Endothelial cell (in vitro differentiated cells): Measurements from ENCODE around the gene MARCHF3. TPM values are rescaled to one million over a fixed set of nuclear protein-coding genes. Genes with fewer than 3 reads are reported as not detected.
"Not testable (repeated sequence)": the region's sequence is repeated elsewhere in the genome, so short reads cannot be mapped to it uniquely, and the experiment has no call there.

Experiments used
- DNase-seq: peaks from one replicate; pipeline ENCODE4 v3.0.0; 2021; ENCODE audit warnings: low spot score
- H3K27ac Mint-ChIP-seq: one replicate; pipeline ENCODE4 v1.8.0; 2021; ENCODE audit warnings: mixed read lengths, inconsistent platforms; ENCODE audit not compliant: unreplicated experiment
- H3K27me3 Mint-ChIP-seq: one replicate; pipeline ENCODE4 v1.8.0; 2021; ENCODE audit warnings: mild to moderate bottlenecking, moderate library complexity, mixed read lengths, inconsistent platforms; ENCODE audit not compliant: unreplicated experiment
- H3K36me3 Mint-ChIP-seq: one replicate; pipeline ENCODE4 v1.8.0; 2021; ENCODE audit warnings: mild to moderate bottlenecking, low read depth, mixed read lengths, inconsistent platforms; ENCODE audit not compliant: unreplicated experiment
- H3K4me1 Mint-ChIP-seq: one replicate; pipeline ENCODE4 v1.8.0; 2021; ENCODE audit warnings: mild to moderate bottlenecking, mixed read lengths, inconsistent platforms; ENCODE audit not compliant: unreplicated experiment
- H3K4me3 Mint-ChIP-seq: one replicate; pipeline ENCODE4 v1.8.0; 2021; ENCODE audit warnings: mild to moderate bottlenecking, mixed read lengths, inconsistent platforms; ENCODE audit not compliant: unreplicated experiment
- H3K9me3 Mint-ChIP-seq: one replicate; pipeline ENCODE4 v1.8.0; 2021; ENCODE audit warnings: mixed read lengths, inconsistent platforms; ENCODE audit not compliant: unreplicated experiment
- CTCF ChIP-seq: fragments of 200-600 bp; sonication (generic); IDR thresholded peaks from one replicate; pipeline ENCODE4 v1.5.0; 2021; ENCODE audit warnings: antibody characterized with exemption; ENCODE audit not compliant: unreplicated experiment
- total RNA-seq: library from RNA; stranded (reverse); fragmentation: NEBNext Ultra II Directional; extraction: Animal tissue kit (Norgen Biotek cat#: 25700); gene quantifications from one replicate; pipeline ENCODE4 v1.2.1, GENCODE V29; 2021; ENCODE audit not compliant: unreplicated experiment

Gene MARCHF3
- total RNA-seq, 1 donor from 2014 or later: 47.9 TPM

GRCh38 chr5:127022846-127023245 is 7.5 kb downstream of the MARCHF3 start:
- H3K4me1 Mint-ChIP-seq: peaks cover 22% of the 10 kb centered on the region
- TF ChIP-seq CTCF: no peak
- no peak for DNase-seq
- H3K27me3 Mint-ChIP-seq: no peaks in the 10 kb centered on the region
- H3K4me3 Mint-ChIP-seq: no peak overlapping the region
- H3K9me3 Mint-ChIP-seq: no peaks in the 10 kb centered on the region
- no peak overlapping the region for H3K27ac Mint-ChIP-seq
- no peaks in the 10 kb centered on the region for H3K36me3 Mint-ChIP-seq

GRCh38 chr5:127019928-127020327 is 10.4 kb downstream of the MARCHF3 start:
- Mint-ChIP-seq H3K36me3 (peaks cover 3% of the 10 kb centered on the region), H3K9me3 (no peaks in the 10 kb centered on the region), H3K27me3 (no peaks in the 10 kb centered on the region), H3K4me1 (peaks cover 18% of the 10 kb centered on the region), H3K27ac (no peak overlapping the region), H3K4me3 (no peak overlapping the region)
- no peak for TF ChIP-seq CTCF
- no peak for DNase-seq

GRCh38 chr5:127016722-127017121 is 13.6 kb downstream of the MARCHF3 start:
- peaks cover 34% of the 10 kb centered on the region for H3K4me1 Mint-ChIP-seq
- H3K9me3 Mint-ChIP-seq, H3K36me3 Mint-ChIP-seq, DNase-seq, H3K4me3 Mint-ChIP-seq, H3K27me3 Mint-ChIP-seq, H3K27ac Mint-ChIP-seq: not testable (repeated sequence)

DNA sequence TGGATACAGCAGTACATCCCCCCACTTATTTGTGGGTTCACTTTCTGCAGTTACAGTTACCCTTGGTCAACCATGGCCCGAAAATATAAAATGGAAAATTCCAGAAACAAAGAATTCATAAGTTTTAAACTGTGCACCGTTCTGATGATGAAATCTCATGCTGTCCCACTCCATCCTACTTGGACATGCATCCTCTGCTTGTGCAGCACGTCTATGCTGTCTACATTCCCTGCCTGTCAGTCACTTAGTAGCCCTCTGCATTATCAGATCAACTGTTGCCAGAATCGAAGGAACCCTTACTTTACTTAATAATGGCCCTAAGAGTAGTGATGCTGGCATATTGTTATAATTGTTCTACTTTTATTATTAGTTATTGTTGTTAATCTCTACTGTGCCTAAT is 14.6 kb downstream of the MARCHF3 start:
- Mint-ChIP-seq H3K27me3 (no peaks in the 10 kb centered on the region), H3K4me1 (peaks cover 38% of the 10 kb centered on the region), H3K36me3 (peaks cover 3% of the 10 kb centered on the region), H3K9me3 (no peaks in the 10 kb centered on the region), H3K4me3 (no peak overlapping the region), H3K27ac (no peak overlapping the region)
- no peak for TF ChIP-seq CTCF
- DNase-seq: no peak

GRCh38 chr5:127014573-127014972 is 15.8 kb downstream of the MARCHF3 start:
- Mint-ChIP-seq H3K4me1 (peaks cover 38% of the 10 kb centered on the region), H3K9me3 (no peaks in the 10 kb centered on the region), H3K4me3 (no peak overlapping the region), H3K27ac (no peak overlapping the region), H3K27me3 (no peaks in the 10 kb centered on the region), H3K36me3 (peaks cover 3% of the 10 kb centered on the region)
- DNase-seq: no peak
- no peak for TF ChIP-seq CTCF

GRCh38 chr5:127013407-127013806 is 17.0 kb downstream of the MARCHF3 start:
- H3K4me3 Mint-ChIP-seq: no peak overlapping the region
- peaks cover 3% of the 10 kb centered on the region for H3K36me3 Mint-ChIP-seq
- H3K27me3 Mint-ChIP-seq: no peaks in the 10 kb centered on the region
- H3K27ac Mint-ChIP-seq: peak overlapping the region; percentile 94
- TF ChIP-seq CTCF: no peak
- H3K4me1 Mint-ChIP-seq: peaks cover 38% of the 10 kb centered on the region
- no peaks in the 10 kb centered on the region for H3K9me3 Mint-ChIP-seq
- DNase-seq: no peak
